ENCODE data around the gene SLC22A23.

The SLC22A23 gene

DNA sequence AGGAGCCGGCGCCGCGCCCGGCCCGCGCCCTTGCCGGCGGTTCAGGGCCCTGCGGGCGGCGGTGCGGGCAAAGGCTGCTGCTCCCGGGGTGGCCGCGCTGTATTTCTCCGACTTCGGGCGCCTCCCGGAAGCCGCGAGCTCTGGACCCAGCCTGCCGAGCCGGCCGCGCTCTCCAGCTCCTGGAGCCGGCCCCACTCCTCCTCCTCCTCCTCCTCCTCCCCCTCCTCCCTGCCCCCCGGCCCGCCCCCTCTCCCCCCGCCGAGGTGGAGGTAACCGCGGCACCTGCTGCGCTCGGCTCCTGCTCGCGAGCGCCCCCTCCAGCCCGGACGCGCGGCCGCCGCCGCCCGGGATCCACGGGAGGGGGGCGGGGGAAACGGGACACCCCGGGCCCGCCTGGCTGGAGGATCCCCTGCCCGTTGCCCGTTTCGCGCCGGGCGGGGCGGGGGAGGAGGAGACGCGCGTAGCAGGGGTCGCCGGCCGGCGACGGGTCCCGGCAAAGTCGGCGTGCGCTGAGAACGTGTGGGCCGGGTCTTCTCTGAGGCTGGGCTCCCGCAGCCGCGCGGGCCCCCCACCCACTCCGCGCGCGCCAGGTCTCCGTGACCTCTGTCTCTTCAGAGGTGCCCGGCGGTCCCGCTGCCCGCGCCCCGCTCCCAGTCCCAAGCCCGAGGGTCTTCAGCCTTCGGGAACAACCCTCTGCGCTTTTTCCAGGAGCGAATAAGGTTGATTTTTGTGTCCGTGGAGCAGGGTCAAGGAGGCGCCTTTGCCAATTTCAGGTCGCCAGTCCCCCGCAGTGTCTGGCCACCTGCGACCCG lies at the start of gene SLC22A23 (continued):
- TF ChIP-seq, protein P1, sequence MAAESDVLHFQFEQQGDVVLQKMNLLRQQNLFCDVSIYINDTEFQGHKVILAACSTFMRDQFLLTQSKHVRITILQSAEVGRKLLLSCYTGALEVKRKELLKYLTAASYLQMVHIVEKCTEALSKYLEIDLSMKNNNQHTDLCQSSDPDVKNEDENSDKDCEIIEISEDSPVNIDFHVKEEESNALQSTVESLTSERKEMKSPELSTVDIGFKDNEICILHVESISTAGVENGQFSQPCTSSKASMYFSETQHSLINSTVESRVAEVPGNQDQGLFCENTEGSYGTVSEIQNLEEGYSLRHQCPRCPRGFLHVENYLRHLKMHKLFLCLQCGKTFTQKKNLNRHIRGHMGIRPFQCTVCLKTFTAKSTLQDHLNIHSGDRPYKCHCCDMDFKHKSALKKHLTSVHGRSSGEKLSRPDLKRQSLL (tag by site-specific recombination; IDR thresholded peaks at IDR 0.05): no peak
- TF ChIP-seq ZNF600 (tag by site-specific recombination; IDR thresholded peaks at IDR 0.05): no peak
- no peak for TF ChIP-seq ZFP69B (tag by site-specific recombination; IDR thresholded peaks at IDR 0.05)
- no peak for TF ChIP-seq ZNF416 (tag by site-specific recombination; IDR thresholded peaks at IDR 0.05)
- no peak for TF ChIP-seq ZNF561 (tag by site-specific recombination; IDR thresholded peaks at IDR 0.05; ENCODE audit: borderline replicate concordance)
- TF ChIP-seq ZFP3 (tag by site-specific recombination; IDR thresholded peaks at IDR 0.05; ENCODE audit: low read depth): no peak
- no peak for TF ChIP-seq ZNF292 (tag by site-specific recombination; IDR thresholded peaks at IDR 0.05; ENCODE audit: borderline replicate concordance, low read depth)
- no peak for TF ChIP-seq ZNF560 (tag by site-specific recombination; IDR thresholded peaks at IDR 0.05; ENCODE audit: borderline replicate concordance)
- TF ChIP-seq ZNF660 (tag by site-specific recombination; IDR thresholded peaks at IDR 0.05): no peak
- TF ChIP-seq ZNF48 (tag by site-specific recombination; IDR thresholded peaks at IDR 0.05): no peak
- TF ChIP-seq ZNF223 (tag by site-specific recombination; IDR thresholded peaks at IDR 0.05): no peak
- TF ChIP-seq, protein P2, sequence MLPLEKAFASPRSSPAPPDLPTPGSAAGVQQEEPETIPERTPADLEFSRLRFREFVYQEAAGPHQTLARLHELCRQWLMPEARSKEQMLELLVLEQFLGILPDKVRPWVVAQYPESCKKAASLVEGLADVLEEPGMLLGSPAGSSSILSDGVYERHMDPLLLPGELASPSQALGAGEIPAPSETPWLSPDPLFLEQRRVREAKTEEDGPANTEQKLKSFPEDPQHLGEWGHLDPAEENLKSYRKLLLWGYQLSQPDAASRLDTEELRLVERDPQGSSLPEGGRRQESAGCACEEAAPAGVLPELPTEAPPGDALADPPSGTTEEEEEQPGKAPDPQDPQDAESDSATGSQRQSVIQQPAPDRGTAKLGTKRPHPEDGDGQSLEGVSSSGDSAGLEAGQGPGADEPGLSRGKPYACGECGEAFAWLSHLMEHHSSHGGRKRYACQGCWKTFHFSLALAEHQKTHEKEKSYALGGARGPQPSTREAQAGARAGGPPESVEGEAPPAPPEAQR (tag by site-specific recombination; IDR thresholded peaks at IDR 0.05): no peak
- no peak for TF ChIP-seq OVOL3 (tag by site-specific recombination; IDR thresholded peaks at IDR 0.05)
- no peak; the same call in 1 of the 2 replicates for TF ChIP-seq ZBTB48 (tag by site-specific recombination; IDR thresholded peaks at IDR 0.05)
- no peak for TF ChIP-seq ZNF239 (tag by site-specific recombination; IDR thresholded peaks at IDR 0.05)
- TF ChIP-seq KLF16 (tag by site-specific recombination; IDR thresholded peaks at IDR 0.05): no peak
- no peak; the same call in 1 of the 2 replicates for TF ChIP-seq ZNF777 (tag by site-specific recombination; IDR thresholded peaks at IDR 0.05; ENCODE audit: borderline replicate concordance)
- no peak for TF ChIP-seq ZNF16 (tag by site-specific recombination; IDR thresholded peaks at IDR 0.05; ENCODE audit: low read depth)
- TF ChIP-seq GLIS1 (tag by site-specific recombination; IDR thresholded peaks at IDR 0.05): peak; percentile 31; the same call in 1 of the 2 replicates
- TF ChIP-seq ZEB2 (tag by site-specific recombination; IDR thresholded peaks at IDR 0.05): no peak; the same call in 1 of the 2 replicates
- TF ChIP-seq, protein P3, sequence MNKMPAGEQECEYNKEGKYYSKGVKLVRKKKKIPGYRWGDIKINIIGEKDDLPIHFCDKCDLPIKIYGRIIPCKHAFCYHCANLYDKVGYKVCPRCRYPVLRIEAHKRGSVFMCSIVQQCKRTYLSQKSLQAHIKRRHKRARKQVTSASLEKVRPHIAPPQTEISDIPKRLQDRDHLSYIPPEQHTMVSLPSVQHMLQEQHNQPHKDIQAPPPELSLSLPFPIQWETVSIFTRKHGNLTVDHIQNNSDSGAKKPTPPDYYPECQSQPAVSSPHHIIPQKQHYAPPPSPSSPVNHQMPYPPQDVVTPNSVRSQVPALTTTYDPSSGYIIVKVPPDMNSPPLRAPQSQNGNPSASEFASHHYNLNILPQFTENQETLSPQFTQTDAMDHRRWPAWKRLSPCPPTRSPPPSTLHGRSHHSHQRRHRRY (tag by site-specific recombination; IDR thresholded peaks at IDR 0.05): no peak
- TF ChIP-seq, protein P4, sequence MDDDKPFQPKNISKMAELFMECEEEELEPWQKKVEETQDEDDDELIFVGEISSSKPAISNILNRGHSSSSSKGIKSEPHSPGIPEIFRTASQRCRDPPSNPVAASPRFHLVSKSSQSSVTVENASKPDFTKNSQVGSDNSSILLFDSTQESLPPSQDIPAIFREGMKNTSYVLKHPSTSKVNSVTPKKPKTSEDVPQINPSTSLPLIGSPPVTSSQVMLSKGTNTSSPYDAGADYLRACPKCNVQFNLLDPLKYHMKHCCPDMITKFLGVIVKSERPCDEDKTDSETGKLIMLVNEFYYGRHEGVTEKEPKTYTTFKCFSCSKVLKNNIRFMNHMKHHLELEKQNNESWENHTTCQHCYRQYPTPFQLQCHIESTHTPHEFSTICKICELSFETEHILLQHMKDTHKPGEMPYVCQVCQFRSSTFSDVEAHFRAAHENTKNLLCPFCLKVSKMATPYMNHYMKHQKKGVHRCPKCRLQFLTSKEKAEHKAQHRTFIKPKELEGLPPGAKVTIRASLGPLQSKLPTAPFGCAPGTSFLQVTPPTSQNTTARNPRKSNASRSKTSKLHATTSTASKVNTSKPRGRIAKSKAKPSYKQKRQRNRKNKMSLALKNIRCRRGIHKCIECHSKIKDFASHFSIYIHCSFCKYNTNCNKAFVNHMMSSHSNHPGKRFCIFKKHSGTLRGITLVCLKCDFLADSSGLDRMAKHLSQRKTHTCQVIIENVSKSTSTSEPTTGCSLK (tag by site-specific recombination; IDR thresholded peaks at IDR 0.05): no peak
- no peak for TF ChIP-seq ZNF184 (tag by site-specific recombination; IDR thresholded peaks at IDR 0.05)
- TF ChIP-seq BCL11B (tag by site-specific recombination; IDR thresholded peaks at IDR 0.05; ENCODE audit: low read depth): no peak
- no peak for TF ChIP-seq ZNF140 (tag by site-specific recombination; IDR thresholded peaks at IDR 0.05)
- TF ChIP-seq KLF7 (tag by site-specific recombination; IDR thresholded peaks at IDR 0.05; ENCODE audit: borderline replicate concordance): no peak
- TF ChIP-seq ZNF791 (tag by site-specific recombination; IDR thresholded peaks at IDR 0.05): no peak
- peak; percentile 45; the same call in 1 of the 2 replicates for TF ChIP-seq KLF10 (tag by site-specific recombination; IDR thresholded peaks at IDR 0.05)
- TF ChIP-seq, protein P5, sequence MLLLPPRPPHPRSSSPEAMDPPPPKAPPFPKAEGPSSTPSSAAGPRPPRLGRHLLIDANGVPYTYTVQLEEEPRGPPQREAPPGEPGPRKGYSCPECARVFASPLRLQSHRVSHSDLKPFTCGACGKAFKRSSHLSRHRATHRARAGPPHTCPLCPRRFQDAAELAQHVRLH (tag by site-specific recombination; IDR thresholded peaks at IDR 0.05): no peak
- TF ChIP-seq ZNF629 (tag by site-specific recombination; IDR thresholded peaks at IDR 0.05): 0 out of 2 replicates have a peak, but pooled peaks have one; percentile 11
- no peak for TF ChIP-seq SETDB1 (IDR thresholded peaks at IDR 0.05; ENCODE audit: insufficient read length, low read length)
- TF ChIP-seq ZNF830 (tag by site-specific recombination; IDR thresholded peaks at IDR 0.05; ENCODE audit: low read depth): no peak
- TF ChIP-seq ZNF596 (tag by site-specific recombination; IDR thresholded peaks at IDR 0.05): peak; percentile 10; the same call in 1 of the 2 replicates
- TF ChIP-seq ZNF19 (tag by site-specific recombination; IDR thresholded peaks at IDR 0.05; ENCODE audit: low read depth): no peak
- TF ChIP-seq ZBTB8A (tag by site-specific recombination; IDR thresholded peaks at IDR 0.05): peak; percentile 82
- no peak for TF ChIP-seq TRIM28 (IDR thresholded peaks at IDR 0.05; ENCODE audit: borderline replicate concordance, low read length)
